Osteoblast (primary cell): ENCODE results near the gene EME2. TPM values are rescaled to one million over a fixed set of nuclear protein-coding genes. Genes with fewer than 3 reads are reported as not detected.

Experiments
- DNase-seq: peaks from one replicate; pipeline ENCODE4 v3.0.0; 2011; ENCODE audit warnings: low spot score, mixed read lengths; ENCODE audit not compliant: insufficient read length; ENCODE audit errors: missing footprints
- H2AFZ ChIP-seq: 2 replicates; pipeline ENCODE4 v1.6.0; 2011; ENCODE audit warnings: mild to moderate bottlenecking, low read length
- H3K27ac ChIP-seq: 2 replicates; pipeline ENCODE4 v1.5.1; 2011; ENCODE audit warnings: mild to moderate bottlenecking, low read depth, low read length, moderate library complexity
- H3K27me3 ChIP-seq: 2 replicates; pipeline ENCODE4 v1.6.0; 2012; ENCODE audit warnings: mild to moderate bottlenecking, control low read depth, inconsistent platforms, low read length, moderate library complexity; ENCODE audit not compliant: insufficient read depth
- H3K36me3 ChIP-seq: 2 replicates; pipeline ENCODE4 v1.5.1; 2011; ENCODE audit warnings: mild to moderate bottlenecking, low read length, control low read depth, moderate library complexity; ENCODE audit not compliant: insufficient read depth
- H3K4me1 ChIP-seq: 2 replicates; pipeline ENCODE4 v1.5.1; 2011; ENCODE audit warnings: mild to moderate bottlenecking, low read length, control low read depth, moderate library complexity; ENCODE audit not compliant: insufficient read depth
- H3K4me2 ChIP-seq: 2 replicates; pipeline ENCODE4 v1.6.0; 2011; ENCODE audit warnings: mild to moderate bottlenecking, low read length; ENCODE audit not compliant: insufficient read depth
- H3K4me3 ChIP-seq: fragments of 200-600 bp; sonication (generic); 3 replicates; pipeline ENCODE4 v1.5.1; 2012; ENCODE audit warnings: mild to moderate bottlenecking, low read length, inconsistent platforms; ENCODE audit not compliant: insufficient read depth
- H3K79me2 ChIP-seq: 2 replicates; pipeline ENCODE4 v1.6.0; 2012; ENCODE audit warnings: mild to moderate bottlenecking, low read length, control low read depth, inconsistent platforms; ENCODE audit not compliant: insufficient read depth
- H3K9me3 ChIP-seq: 2 replicates; pipeline ENCODE4 v1.5.1; 2011; ENCODE audit warnings: low read depth, low read length, control low read depth
- H4K20me1 ChIP-seq: 2 replicates; pipeline ENCODE4 v1.6.0; 2012; ENCODE audit warnings: mild to moderate bottlenecking, low read length, control low read depth; ENCODE audit not compliant: insufficient read depth
- total RNA-seq: library from RNA; depleted of rRNA; stranded (reverse); fragments of >200 nt; gene quantifications from 2 replicates; pipeline ENCODE4 v1.2.3, GENCODE V29; 2012
- TF ChIP-seq, protein P1 (sequence below): IDR thresholded peaks from 2 replicates; pipeline ENCODE4 v1.5.1; 2011; ENCODE audit warnings: mild to moderate bottlenecking, low read depth, low read length, moderate library complexity; ENCODE audit errors: extremely low read depth

The EME2 gene
- total RNA-seq, 1 donor: 16.3 TPM

DNA sequence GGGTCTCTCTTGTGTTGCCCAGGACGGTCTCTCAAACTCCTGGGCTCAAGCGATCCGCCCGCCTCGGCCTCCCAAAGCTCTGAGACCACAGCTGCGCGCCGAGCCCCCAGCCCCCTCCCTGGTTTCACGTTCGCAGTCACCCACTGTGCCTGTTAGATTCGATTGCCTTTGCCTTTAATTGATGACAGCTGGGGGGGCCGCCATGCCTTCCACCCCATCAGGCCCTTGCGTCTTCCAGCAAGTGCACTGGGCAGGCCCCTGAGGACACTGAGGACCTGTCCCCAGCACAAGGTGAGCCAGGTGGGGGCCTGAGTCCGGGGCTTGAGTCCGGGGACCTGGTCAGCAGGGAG lies 17.6 kb downstream of the EME2 start:
- Histone ChIP-seq H4K20me1 (peaks cover 19% of the 10 kb centered on the region), H3K9me3 (no peaks in the 10 kb centered on the region), H3K27ac (no peak overlapping the region), H3K4me2 (no peak overlapping the region), H3K4me3 (no peak overlapping the region), H3K4me1 (no peaks in the 10 kb centered on the region), H3K36me3 (peaks cover 14% of the 10 kb centered on the region), H3K27me3 (no peaks in the 10 kb centered on the region), H2AFZ (no peak overlapping the region), H3K79me2 (peaks cover 27% of the 10 kb centered on the region)
- DNase-seq: peak; percentile 61
- TF ChIP-seq, protein P1, sequence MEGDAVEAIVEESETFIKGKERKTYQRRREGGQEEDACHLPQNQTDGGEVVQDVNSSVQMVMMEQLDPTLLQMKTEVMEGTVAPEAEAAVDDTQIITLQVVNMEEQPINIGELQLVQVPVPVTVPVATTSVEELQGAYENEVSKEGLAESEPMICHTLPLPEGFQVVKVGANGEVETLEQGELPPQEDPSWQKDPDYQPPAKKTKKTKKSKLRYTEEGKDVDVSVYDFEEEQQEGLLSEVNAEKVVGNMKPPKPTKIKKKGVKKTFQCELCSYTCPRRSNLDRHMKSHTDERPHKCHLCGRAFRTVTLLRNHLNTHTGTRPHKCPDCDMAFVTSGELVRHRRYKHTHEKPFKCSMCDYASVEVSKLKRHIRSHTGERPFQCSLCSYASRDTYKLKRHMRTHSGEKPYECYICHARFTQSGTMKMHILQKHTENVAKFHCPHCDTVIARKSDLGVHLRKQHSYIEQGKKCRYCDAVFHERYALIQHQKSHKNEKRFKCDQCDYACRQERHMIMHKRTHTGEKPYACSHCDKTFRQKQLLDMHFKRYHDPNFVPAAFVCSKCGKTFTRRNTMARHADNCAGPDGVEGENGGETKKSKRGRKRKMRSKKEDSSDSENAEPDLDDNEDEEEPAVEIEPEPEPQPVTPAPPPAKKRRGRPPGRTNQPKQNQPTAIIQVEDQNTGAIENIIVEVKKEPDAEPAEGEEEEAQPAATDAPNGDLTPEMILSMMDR: no peak

DNA sequence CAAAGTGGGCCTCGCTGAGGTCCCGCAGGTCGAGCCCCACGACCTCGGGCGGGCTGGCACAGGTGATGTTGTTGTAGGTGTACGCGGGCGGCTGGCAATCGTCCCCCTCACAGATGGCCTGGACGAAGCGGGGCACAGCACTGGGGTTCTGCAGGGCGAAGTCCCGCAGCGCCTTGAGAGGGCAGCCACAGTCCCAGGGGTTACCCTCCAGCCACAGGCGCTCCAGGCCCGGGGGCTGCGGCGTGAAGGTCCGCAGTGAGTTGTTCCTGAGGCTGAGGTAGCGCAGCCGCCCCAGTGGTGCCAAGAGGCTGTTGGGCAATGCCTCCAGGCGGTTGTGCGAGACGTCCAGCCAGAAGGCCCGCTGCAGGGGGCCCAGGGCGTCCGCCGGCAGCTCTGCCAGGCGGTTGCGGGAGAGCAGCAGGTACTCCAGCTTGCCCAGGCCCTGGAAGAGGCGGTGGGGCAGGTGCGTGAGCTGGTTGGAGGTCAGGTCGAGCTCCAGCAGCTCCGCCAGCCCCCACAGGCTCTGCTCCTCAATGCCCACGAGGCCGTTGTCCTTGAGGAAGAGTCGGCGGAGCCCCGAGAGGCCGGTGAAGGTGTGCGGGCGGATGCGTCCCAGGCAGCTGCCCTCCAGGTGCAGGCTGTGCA lies 18.1 kb downstream of the EME2 start:
- Histone ChIP-seq H4K20me1 (peaks cover 14% of the 10 kb centered on the region), H3K9me3 (no peaks in the 10 kb centered on the region), H3K4me3 (no peak overlapping the region), H3K79me2 (peaks cover 22% of the 10 kb centered on the region), H2AFZ (no peak overlapping the region), H3K27me3 (no peaks in the 10 kb centered on the region), H3K4me2 (no peak overlapping the region), H3K27ac (no peak overlapping the region), H3K36me3 (peaks cover 12% of the 10 kb centered on the region), H3K4me1 (no peaks in the 10 kb centered on the region)
- TF ChIP-seq, protein P1: no peak
- peak; percentile 66 for DNase-seq

DNA sequence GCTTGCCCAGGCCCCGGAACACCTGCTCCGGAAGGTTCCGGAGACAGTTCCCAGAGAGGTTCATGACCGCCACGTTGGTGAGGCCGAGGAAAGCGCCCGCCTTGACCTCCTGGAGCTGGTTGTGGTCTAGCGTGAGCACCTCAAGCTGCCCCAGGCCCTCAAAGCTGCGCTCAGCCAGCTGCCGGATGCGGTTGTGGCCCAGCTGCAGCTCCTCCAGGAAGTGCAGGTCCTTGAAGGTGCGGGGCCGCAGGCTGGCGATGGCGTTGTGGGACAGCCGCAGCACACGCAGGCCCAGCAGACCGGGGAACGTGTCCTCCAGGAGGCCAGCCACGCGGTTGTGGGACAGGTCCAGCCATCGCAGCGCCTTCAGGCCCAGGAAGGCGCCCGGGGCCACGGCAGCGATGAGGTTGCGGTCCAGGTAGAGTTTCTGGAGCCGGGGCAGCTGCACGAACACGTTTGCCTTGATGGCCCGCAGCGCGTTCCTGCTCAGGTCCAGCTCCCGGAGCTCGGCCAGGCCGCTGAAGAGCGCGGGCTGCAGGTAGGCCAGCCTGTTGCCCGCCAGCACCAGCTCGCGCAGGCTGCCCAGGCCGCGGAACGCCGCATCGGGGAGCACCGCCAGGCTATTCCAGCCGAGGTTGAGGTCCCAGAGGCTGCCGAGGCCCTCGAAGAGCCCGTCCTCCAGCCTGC lies 18.8 kb downstream of the EME2 start:
- H3K27ac ChIP-seq: no peak overlapping the region
- H3K4me3 ChIP-seq: no peak overlapping the region

More for the DNA sequence above, 18.8 kb downstream of the EME2 start:
- DNase-seq: peak; percentile 80
- peaks cover 7% of the 10 kb centered on the region for H4K20me1 ChIP-seq
- peaks cover 12% of the 10 kb centered on the region for H3K36me3 ChIP-seq
- no peak overlapping the region for H3K4me2 ChIP-seq
- H3K27me3 ChIP-seq: no peaks in the 10 kb centered on the region
- no peaks in the 10 kb centered on the region for H3K4me1 ChIP-seq
- no peaks in the 10 kb centered on the region for H3K9me3 ChIP-seq
- peaks cover 16% of the 10 kb centered on the region for H3K79me2 ChIP-seq
- H2AFZ ChIP-seq: no peak overlapping the region
- TF ChIP-seq, protein P1: no peak
